HEK293T (cell line): Measurements from ENCODE around the gene ZFP1.

Experiments used
- CTCF ChIA-PET: fragments of 350-600 bp; formaldehyde crosslinking; extraction: SDS; loops from one replicate; lab custom pipeline; 2021; ENCODE audit warnings: antibody characterized with exemption, inconsistent platforms; lab: Yijun Ruan, JAX
- POLR2A ChIA-PET: fragments of 350-600 bp; formaldehyde crosslinking; extraction: SDS; loops from one replicate; lab custom pipeline; 2020; ENCODE audit warnings: antibody characterized with exemption, inconsistent platforms; lab: Yijun Ruan, JAX
- DNase-seq: peaks from one replicate; pipeline ENCODE4 v3.0.0; 2012; ENCODE audit warnings: mixed read lengths; ENCODE audit errors: extremely low spot score
- ARNT ChIP-seq: fragments of 450-650 bp; IDR thresholded peaks from 2 replicates; pipeline ENCODE4 v1.6.1; 2017; ENCODE audit warnings: mild to moderate bottlenecking
- BHLHE40 ChIP-seq: fragments of 450-650 bp; IDR thresholded peaks from 2 replicates; pipeline ENCODE4 v1.6.1; 2016; ENCODE audit warnings: mild to moderate bottlenecking, moderate library complexity, borderline replicate concordance
- CTBP1 ChIP-seq: fragments of 450-650 bp; IDR thresholded peaks from 2 replicates; pipeline ENCODE4 v1.6.1; 2016; ENCODE audit warnings: borderline replicate concordance
- FOXA1 ChIP-seq: fragments of 450-650 bp; IDR thresholded peaks from 2 replicates; pipeline ENCODE4 v1.6.1; 2016; ENCODE audit warnings: mild to moderate bottlenecking
- FOXK2 ChIP-seq: fragments of 450-650 bp; IDR thresholded peaks from 2 replicates; pipeline ENCODE4 v1.6.1; 2016; ENCODE audit warnings: mild to moderate bottlenecking
- FOXM1 ChIP-seq: fragments of 450-650 bp; IDR thresholded peaks from 2 replicates; pipeline ENCODE4 v1.6.1; 2017; ENCODE audit warnings: mild to moderate bottlenecking, borderline replicate concordance
- HDGF ChIP-seq: fragments of 450-650 bp; IDR thresholded peaks from 2 replicates; pipeline ENCODE4 v1.6.1; 2017; ENCODE audit warnings: antibody characterized with exemption, borderline replicate concordance
- L3MBTL2 ChIP-seq: fragments of 450-650 bp; conservative IDR thresholded peaks from 2 replicates; pipeline ENCODE4 v1.6.1; 2016; ENCODE audit warnings: mild to moderate bottlenecking
- LEF1 ChIP-seq: fragments of 450-650 bp; IDR thresholded peaks from 2 replicates; pipeline ENCODE4 v1.6.1; 2017; ENCODE audit warnings: mild to moderate bottlenecking, borderline replicate concordance
- NFRKB ChIP-seq: fragments of 450-650 bp; IDR thresholded peaks from 2 replicates; pipeline ENCODE4 v1.6.1; 2016; ENCODE audit warnings: mild to moderate bottlenecking, moderate library complexity
- PKNOX1 ChIP-seq: fragments of 450-650 bp; IDR thresholded peaks from 2 replicates; pipeline ENCODE4 v1.6.1; 2016
- SP1 ChIP-seq: fragments of 450-650 bp; IDR thresholded peaks from 2 replicates; pipeline ENCODE4 v1.6.1; 2017
- SUZ12 ChIP-seq: fragments of 450-650 bp; IDR thresholded peaks from 2 replicates; pipeline ENCODE4 v1.6.1; 2016; ENCODE audit warnings: mild to moderate bottlenecking
- TARDBP ChIP-seq: fragments of 450-650 bp; IDR thresholded peaks from 2 replicates; pipeline ENCODE4 v1.6.1; 2016
- ZNF384 ChIP-seq: fragments of 450-650 bp; IDR thresholded peaks from 2 replicates; pipeline ENCODE4 v1.6.1; 2016

ZFP1 gene

GRCh38 chr16:75111514-75111940, 36.8 kb upstream of the ZFP1 start:
- ChIA-PET CTCF (interaction anchor here (0.7 to 4.4 kb wide), 19 partner anchors 10 to 249 kb away, joined by 3 to 37 read pairs (median 4); partner anchors contain the start of genes WDR59 and ZNRF1), POLR2A (interaction anchor here (0.7 to 1.5 kb wide), 3 partner anchors 30 to 127 kb away, joined by 3 to 9 read pairs (median 4); partner anchors contain the start of genes WDR59 and ZNRF1)
- DNase-seq: no peak
- TF ChIP-seq ZNF384 (no peak), CTBP1 (no peak), FOXK2 (no peak), SUZ12 (no peak), HDGF (no peak), FOXM1 (no peak), LEF1 (no peak), BHLHE40 (no peak), TARDBP (no peak), ARNT (no peak), L3MBTL2 (no peak), NFRKB (no peak)

DNA sequence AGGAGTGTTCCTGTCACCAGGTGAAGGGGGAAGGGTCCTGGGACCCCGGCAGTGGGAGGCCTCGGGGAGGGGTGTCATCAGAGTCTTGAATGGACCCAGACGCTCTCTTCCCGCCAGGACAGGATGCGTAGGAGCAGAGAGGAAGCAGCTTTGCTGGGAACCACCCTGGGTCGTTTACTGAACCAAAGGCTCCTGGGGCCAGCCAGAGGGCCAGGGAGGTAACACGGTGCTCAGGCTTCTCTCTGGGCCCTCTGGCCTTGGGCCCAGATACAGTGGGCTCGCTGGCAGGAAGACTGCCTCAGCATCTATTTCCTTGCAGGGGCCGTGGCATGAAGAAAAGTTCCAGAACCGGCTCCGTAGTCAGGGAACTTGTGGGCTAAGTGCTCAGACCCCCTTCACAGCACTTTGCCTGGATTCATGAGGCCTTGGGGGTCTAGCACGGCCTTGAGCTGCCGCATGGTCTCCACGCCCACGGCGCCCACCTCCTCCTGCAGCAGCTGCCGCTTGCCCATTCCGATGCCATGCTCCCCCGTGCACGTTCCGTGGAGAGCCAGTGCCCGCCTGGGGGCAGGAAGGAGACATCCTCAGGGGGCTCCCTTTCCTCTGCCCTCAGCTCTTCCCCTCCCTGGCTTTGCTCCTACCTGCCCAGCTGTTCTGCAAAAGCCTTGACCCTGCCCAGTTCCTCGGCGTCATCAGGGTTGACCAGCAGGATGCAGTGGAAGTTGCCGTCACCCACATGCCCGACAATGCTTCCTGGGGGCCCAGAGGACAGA, 36.2 kb upstream of the ZFP1 start:
- TF ChIP-seq PKNOX1 (no peak), L3MBTL2 (no peak), FOXM1 (no peak), BHLHE40 (no peak), ARNT (no peak), ZNF384 (no peak), TARDBP (no peak), FOXK2 (no peak), LEF1 (no peak), FOXA1 (no peak), SP1 (no peak), NFRKB (no peak)
- ChIA-PET POLR2A (interaction anchor here (1.5 kb wide), 1 partner anchor 127 kb away, joined by 9 read pairs; the partner anchor contains the start of gene WDR59), CTCF (interaction anchor here (0.7 to 4.4 kb wide), 11 partner anchors 11 to 127 kb away, joined by 3 to 37 read pairs (median 4); partner anchors contain the start of genes WDR59 and ZNRF1)
- no peak for DNase-seq

DNA sequence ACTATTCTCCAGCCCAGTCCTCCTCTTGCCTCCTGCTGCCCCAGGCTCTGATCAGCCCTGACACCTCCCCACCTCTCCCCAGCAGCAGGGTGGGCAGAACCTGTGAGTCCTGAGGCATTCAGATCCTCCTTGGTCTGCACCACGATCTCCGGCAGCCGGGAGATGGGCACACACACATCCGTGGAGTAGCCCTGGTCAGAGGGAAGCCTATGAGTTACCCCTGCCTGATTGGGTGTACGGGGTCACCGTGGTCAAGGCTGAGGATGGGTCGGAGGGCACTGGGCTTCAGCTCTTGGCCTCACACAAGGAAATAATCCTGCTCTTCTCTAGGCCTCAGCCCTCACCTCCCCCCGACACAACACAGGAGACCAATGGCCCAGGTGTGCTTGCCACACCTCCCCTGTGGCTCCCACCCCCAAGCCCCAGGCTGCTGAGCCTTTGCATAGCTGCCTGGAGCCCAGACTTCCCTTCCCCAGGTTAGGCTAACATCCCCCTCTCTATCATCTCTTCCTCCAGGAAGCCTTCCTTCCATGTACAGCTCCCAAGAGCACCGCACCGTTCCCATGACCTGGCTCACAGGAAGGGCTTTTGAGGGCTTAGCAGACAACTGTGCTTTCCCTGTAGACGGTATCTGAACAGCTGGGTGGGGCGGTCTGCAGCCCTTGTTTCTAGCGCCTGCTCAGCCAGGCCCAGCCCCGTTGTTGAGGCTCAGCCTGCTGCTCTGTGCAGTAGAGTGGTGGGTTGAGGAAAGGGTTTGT, 35.4 kb upstream of the ZFP1 start:
- ChIA-PET CTCF (interaction anchor here (4.4 kb wide), 1 partner anchor 115 kb away, joined by 37 read pairs; the partner anchor contains the start of gene ZNRF1), POLR2A (no interaction called here)
- no peak for TF ChIP-seq NFRKB
- no peak for TF ChIP-seq BHLHE40
- no peak for TF ChIP-seq FOXK2
- no peak for TF ChIP-seq L3MBTL2
- no peak for TF ChIP-seq FOXA1
- DNase-seq: no peak

DNA sequence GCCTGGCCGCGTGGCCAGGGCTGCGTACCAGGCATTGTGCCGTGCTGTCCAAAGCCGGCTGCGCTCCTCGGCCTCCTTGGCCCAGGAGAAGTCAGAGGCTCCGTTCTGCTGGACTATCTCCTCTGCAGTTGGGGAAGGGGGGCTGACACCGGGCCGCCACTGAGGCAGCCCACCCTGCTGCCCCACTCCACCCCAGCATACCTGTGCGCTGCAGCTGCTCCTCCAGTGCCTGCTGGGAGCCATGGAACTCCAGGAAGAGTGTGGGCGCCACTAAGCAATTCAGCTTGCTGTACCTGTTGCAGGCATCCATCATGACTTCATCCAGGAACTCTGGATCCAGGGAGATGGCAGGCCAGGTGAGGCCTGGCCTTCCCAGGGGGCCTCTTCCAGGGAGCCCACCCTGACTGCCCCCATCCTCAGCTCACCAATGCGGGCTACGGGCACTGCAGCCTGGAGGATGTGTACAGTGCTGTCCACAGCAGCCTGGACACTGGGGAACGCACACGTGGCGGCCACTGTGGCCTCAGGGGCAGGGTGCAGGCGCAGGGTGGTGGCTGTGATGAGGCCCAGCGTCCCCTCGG, 34.7 kb upstream of the ZFP1 start:
- ChIA-PET CTCF (interaction anchor here (4.4 kb wide), 1 partner anchor 115 kb away, joined by 37 read pairs; the partner anchor contains the start of gene ZNRF1), POLR2A (no interaction called here)

DNA sequence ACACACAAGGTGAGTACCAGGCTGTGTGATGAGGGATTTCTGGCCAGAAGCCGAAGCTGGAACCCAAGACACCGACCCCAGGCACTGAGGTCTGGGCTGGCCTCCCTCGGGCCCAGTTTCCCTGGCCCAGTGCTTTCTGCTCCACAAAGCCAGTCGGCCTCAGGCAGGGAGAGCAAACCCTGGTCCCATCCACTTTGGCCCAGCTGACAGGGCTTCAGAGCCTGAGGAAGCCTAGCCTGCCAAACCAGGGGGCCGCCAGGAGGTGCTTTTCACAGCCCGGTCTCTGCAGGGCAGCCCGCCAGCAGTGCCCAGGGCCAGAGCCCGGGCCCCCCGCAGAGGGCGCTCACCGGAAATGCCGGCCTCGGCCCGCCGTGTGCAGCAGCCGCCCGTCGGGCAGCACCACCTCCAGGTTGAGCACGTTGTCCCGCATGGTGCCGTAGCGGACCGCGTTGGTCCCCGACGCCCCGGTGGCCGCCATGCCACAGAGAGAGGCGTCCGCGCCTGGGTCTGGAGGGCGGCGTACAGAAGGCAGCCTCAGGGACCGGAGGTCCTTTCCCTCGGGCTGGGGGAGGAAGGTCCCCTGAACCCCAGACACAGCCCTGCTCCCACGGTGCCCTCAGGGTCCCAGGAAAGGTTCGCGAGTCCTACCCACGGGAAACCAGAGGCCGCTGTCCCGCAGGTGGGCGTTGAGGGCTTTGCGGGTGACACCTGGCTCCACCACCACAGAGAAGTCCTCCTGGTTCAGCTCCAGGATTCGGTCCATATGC, 34.0 kb upstream of the ZFP1 start:
- no peak for DNase-seq

More for the DNA sequence above, 34.7 kb upstream of the ZFP1 start:
- no peak for TF ChIP-seq SUZ12
- DNase-seq: no peak

More for the DNA sequence above, 34.0 kb upstream of the ZFP1 start:
- CTCF ChIA-PET: no interaction called here
- TF ChIP-seq PKNOX1: no peak
- no peak for TF ChIP-seq NFRKB
- TF ChIP-seq FOXA1: no peak
- POLR2A ChIA-PET: no interaction called here
